Fibroblast of skin of left quadriceps (primary cell): ENCODE results near the gene ATF7.
"Not testable (repeated sequence)": the region's sequence is repeated elsewhere in the genome, so short reads cannot be mapped to it uniquely, and the experiment has no call there.

ENCODE experiments used
- DNase-seq, 2 experiments: peaks; one replicate each; pipeline ENCODE4 v3.0.0-alpha.2; 2013; ENCODE audit warnings: low read depth in 2 of 2

The ATF7 gene

DNA sequence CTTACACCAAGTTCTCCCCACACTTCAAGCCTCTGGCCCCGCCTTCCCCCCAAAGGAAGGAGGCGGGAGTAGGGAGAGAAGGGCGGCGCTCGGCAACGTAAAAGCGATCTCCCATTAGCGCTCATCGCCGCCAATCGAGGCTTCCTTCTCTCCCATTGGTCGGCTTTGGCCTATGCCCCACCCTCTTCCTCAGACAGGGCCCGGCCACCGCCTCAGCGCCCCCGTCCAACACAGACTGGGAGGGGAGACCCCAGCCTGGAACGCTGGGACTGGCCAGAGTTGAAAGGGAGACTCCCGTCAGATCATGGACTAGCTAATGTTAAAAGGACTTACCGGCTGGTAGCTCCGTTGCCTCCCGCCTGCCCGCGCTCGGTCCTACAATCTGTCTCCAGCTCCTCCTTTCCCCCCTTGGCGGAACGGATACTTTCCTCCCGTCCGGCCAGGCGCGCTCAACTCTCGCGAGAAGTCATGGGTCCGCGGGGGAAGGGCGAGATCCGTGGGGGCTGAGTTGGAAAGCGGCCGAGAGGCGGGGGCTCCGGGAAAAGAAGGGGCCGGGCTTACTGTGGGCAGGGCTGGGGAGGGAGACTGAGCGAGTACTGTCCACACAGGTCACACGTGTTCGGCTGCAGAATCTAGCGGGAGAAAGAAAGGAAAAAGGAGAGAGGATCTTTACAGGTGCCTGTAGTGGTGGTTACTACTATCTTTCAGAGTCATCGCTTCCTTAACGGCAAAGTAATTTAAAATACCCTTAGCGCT lies at the start of gene ATF7:
Gene ATF7 (minus strand): TSS at position 437 of the 756 bp plus-strand sequence. CDS start 25,382 bp downstream, outside the sequence.
- DNase-seq, result peak; percentile 95

DNA sequence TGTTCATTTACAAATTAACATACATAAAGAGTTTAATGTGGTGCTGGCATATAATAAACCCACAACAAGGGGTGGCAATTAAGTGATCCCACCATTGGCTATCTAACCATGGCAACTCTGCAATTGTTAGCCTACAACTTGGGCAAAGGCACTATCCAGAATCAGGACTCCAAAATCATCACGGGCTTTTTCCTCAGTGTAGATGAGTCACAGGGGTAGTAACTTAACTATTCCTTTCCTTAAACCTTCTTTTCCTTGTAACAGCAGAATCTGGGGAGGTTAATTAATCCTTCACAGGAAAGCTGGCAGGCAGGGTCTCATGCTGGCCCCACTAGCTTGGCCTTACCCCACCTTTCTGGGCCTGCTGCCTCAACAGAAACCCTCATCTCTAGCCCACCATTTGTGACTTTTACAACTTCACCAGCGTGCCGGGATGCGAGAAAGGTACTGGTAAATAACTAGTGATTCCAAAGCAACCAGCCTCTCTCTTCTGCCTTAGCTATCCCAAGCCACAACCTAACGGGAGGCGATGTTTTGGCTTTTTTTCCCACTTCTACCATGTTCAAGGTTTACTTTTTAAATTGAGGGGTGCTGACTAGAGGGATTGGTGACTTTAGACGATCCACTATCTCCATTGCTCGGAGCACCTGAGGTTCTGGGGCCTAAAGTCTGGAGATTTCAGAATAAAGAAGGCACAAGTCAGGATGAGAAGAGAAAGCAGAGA lies 49.0 kb upstream of the ATF7 start:
- no peak for DNase-seq

DNA sequence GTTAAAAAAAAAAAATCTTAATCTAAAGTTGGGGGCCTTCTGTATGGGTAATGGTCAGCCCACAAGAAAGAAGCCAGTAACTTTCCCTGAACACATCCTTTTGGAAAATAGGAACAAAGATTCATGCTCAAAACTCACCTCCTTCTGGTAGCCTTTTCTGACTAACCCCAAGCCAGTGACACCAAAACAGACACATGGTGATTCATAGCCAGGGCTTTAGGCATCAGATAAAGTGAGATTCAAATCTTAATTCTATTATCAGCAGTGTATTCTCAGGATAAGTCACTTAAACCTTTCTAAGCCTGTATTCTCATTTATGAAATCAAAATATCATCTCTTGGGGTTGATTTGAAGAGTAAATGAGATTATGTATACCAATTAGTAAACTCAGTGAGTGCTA lies 44.8 kb upstream of the ATF7 start:
- no peak for DNase-seq

DNA sequence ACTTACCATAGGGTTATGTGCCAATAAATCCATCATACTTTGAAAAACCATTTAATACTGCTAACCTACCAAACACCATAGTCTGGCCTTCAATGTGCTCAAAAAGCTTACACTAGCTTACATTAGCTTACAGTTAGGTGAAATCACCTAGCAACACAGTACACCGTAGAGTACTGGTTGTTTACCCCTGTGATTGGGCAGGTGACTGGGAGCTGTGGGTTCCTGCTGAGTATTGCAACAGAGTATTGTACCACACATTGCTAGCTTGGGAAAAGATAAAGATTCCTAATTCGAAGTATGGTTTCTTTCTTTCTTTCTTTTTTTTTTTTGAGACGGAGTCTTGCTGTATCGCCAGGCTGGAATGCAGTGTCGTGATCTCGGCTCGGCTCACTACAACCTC lies 44.1 kb upstream of the ATF7 start:
- DNase-seq, result no peak

DNA sequence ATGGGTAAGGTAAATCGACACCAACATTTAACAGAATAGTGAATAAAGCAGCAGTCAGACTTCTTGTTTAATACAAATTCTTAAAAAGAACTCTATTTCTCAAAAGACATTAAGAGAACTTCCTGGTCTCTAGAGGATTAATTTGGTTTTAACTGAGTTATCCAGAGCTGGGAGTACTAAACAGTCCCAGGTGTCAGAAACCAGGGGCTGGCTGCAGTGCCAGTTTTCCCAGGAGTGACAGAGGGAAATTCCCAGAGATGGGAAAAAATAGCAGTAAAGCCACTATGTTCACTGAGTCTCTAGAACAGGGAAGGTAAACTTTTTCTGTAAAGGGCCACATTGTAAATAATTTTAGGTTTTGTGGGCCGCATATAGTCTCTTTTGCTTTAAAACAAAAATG lies 40.9 kb upstream of the ATF7 start:
- no peak for DNase-seq

DNA sequence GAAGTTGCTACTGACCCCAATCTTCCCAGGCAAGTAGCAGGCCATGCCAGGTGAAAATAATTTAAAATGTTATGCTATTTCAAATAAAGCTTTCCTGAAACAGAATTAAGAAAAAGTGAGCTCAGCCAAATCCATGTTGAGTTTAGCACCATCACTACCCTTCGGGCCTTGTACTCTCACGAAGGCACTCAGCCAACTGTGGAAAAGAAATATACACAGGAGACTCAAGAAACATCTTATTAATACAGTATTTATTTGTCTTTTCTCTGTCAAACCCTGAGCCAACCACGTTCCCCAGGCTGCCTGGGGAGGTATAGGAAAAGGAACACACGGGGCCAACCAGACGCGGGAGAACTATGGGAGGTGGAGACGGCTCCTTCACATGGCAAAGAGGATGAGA lies 38.8 kb upstream of the ATF7 start:
- DNase-seq, result no peak

DNA sequence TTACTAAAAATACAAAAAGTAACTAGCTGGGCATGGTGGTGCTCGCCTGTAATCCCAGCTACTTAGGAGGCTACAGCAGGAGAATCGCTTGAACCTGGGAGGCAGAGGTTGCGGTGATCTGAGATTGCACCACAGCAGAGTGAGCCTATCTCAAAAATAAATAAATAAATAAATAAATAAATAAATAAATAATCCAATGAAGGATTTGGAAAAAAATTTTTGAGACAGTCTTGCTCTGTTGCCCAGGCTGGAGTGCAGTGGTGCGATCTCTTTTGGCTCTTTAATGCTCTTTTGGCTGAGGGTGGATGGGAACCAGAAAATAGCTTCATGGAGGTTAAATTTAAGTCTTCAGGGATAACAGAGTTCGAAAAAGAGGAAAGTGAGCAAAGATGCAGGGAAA lies 38.0 kb upstream of the ATF7 start:
- no peak for DNase-seq

DNA sequence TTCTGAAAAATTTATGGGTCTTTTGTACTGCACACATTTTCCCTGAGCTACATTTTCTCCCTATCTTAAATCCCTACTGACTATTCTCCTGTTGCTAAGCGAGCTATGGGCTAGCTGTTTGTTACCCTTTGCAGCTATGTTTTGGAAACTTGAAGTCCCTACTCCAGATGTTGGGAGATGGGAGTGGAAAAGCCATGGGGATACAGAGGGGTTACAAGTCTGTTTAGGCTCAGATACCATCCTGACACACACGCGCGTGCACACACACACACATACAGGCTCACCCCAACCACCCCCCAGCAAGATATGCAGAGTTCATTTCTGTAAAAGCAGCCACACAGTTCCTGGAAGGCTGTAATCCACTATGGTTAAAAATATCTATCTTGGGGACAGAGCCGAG lies 33.9 kb upstream of the ATF7 start:
- DNase-seq, result no peak

DNA sequence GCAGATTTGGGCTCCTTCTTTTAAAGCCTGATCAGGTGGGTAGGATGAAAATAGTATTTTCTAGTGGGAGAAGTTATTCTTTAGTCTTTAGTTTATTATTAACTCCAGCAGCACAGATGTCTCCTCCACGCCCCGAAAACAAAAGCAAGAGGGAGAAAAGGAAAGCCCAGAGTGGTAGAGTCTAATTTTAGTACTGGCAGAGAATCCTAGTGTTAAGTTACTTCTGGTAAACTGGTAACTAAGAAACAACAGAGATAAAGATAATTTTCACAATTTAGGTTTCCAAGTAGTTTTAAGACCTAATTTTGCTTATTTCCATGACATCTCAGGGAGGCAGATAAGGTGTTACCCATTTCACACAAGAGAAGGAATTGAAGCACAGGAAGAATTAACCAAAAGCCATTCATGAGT lies 33.4 kb upstream of the ATF7 start:
- no peak for DNase-seq

DNA sequence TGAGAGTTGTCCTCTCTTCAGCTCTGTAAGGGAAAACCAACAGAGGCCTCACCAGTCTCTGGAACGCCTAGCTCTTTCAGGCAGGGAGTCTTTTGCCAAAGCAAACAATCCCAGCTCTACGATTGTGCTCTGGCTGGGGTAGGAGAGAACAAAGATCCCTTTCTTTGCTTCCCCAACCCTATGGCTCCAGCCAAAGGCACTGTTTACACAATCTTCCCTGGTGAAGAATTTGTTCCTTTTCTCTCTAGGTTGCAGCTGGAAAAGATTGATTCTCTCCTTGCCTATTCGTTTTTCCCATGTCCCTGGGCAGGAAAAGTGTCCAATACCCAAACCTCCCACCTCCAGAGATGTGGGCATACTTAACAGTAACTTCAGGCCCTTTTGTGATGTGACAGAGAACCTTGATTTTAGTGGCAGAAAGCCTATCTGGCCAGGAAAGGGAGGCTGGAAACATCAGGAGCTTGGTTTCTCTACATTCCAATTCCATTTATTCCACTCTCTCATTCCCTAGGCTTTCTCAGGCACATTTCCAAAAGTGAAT lies 32.9 kb upstream of the ATF7 start:
- no peak for DNase-seq

DNA sequence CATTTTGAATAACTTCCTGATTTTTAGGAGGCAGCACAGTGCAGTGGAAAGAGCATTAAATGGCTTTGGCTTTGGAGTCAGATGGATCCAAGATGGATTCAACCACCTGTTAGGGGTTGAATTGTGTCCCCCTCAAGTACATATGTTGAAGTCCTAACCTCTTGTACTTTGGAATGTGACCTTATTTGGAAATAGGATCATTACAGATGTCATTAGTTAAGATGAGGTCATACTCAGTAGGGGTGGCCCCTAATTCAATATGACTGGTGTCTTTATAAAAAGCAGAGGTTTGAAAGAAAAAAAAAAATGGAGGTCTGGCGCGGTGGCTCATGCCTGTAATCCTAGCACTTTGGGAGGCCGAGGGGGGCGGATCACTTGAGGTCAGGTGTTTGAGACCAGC lies 30.9 kb upstream of the ATF7 start:
- DNase-seq, result no peak

DNA sequence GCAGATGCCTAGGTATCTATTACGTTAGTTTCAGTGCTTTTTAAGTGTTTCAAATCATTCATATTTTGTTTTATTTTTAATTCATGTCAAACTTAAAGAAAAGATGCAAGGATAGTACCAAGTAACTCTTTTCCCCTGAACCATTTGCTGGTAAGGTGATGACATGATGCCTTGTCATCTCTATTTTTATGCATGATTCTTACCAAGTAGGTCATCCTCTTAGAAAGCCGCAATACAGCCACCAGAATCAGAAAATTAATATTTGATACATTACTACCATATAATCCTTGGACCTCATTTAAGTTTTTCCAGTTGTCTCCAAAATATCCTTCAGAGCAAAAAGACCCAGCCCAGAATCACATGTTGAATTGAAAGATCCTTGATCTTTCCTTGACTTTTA lies 27.4 kb upstream of the ATF7 start:
- DNase-seq, result no peak

DNA sequence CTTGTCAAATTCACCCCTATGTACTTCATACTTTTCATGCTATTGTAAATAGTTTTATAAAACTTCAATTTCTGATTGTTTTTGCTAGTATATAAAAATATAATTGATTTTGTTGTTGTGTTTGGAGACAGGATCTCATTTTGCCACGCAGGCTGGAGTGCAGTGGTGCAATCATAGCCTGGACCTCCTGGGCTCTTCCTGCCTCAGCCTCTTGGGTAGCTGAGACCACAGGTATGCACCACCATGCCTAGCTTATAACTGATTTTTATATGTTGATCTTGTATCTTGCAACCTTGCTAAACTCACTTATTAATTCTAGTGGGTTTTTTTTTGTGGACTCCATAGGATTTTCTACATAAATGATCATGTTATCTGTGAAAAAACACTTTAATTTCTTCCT lies 26.2 kb upstream of the ATF7 start:
- no peak for DNase-seq

DNA sequence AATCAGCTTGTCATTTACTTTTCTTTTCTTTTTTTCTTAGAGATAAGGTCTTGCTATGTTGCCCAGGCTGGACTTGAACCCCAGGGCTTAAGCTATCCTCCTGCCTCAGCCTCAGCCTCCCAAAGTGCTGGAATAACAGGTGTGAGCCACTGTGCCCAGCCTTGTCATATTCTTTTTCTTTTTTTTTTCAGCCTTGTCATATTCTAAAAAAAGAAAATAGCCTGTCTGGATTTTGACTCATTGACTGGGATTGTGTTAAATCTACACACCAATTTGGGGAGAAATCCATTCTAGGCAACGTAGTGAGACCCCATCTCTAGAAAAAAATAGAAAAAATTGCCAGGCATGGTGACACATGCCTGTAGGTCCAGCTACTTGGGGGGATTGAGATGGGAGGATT lies 25.6 kb upstream of the ATF7 start:
- no peak for DNase-seq

DNA sequence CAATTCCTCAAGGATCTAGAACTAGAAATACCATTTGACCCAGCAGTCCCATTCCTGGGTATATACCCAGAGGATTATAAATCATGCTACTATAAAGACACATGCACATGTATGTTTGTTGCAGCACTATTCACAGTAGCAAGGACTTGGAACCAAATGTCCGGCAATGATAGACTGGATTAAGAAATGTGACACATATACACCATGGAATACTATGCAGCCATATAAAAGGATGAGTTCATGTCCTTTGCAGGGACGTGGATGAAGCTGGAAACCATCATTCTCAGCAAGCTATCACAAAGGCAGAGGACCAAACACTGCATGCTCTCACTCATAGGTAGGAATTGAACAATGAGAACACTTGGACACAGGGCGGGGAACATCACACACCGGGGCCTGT lies 20.1 kb upstream of the ATF7 start:
- DNase-seq, result not testable (repeated sequence)

DNA sequence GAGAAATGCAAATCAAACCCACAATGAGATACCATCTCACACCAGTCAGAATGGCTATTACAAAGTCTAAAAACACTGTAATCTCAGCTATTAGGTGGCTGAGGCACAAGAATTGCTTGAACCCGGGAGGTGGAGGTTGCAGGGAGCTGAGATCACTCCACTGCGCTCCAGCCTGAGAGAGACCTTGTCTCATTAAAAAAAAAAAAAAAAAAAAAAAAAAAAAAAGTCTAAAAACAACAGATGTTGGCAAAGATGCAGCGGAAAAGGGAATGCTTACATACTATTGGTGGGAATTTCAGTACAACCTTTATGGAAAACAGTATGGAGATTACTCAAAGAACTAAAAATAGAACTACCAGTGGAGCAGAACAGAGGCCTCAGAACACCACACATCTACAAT lies 19.0 kb upstream of the ATF7 start:
- no peak for DNase-seq

DNA sequence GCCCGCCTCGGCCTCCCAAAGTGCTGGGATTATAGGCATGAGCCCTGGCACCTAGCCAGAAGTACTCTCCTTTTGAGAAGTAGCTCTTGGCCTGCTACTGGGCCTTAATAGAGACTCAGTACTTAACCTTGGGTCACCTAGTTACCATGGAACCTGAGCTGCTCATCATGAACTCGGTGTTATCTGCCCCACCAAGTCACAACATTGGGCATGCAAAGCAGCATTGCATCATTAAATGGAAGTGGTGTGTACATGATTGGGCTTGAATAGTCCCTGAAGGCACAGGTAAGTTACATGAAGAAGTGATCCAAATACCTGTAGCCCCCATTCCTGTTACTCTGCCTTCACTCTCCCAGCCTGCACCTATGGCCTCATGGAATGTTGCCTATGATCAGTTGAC lies 18.0 kb upstream of the ATF7 start:
- DNase-seq, result no peak

DNA sequence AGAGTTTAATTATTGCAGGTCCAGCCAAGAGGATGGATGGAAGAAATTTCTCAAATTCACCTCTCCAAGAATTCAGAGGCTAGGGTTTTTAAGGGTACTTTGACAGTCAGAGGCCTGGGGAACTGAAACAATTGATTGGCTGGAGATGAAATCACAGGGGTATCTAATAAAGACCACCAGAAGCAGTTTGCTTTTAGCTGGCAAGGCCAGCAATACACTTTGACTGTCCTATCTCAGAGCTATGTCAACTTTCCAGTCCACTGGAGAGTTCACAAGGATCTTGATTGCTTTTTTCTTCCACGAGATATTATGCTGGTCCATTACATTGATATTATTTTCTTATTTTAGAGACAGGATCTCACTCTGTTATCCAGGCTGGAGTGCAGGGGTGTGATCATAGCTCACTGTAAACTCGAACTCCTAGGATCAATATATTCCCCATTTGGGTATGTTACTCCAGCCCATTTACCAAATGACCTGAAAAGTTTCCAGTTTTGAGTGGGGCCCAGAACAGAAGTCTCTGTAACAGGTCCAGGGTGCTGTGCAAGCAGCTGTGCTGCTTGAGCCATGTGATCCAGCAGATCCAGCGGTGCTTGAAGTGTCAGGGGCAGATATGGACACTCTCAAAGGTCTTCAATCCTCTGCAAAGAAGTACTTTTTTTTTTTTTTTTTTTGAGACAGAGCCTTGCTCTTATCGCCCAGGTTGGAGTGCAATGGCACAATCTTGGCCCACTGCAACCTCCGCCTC lies 17.2 kb upstream of the ATF7 start:
- DNase-seq, result no peak

DNA sequence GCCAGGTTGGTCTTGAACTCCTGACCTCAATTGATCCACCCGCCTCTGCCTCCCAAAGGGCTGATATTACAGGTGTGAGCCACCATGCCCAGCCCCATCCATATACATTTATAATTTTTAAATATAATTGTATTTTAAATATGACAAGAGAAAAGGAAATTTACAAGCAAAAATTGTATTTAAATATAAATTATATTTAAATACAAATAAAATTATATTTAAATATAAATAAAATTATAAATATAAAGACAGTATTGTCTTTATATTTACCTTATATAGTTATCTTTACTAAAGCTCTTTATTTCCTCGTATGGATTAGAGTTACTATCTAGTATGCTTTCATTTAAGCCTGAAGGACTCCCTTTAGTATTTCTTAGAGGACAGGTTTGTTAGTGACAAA lies 11.9 kb upstream of the ATF7 start:
- DNase-seq, result no peak

DNA sequence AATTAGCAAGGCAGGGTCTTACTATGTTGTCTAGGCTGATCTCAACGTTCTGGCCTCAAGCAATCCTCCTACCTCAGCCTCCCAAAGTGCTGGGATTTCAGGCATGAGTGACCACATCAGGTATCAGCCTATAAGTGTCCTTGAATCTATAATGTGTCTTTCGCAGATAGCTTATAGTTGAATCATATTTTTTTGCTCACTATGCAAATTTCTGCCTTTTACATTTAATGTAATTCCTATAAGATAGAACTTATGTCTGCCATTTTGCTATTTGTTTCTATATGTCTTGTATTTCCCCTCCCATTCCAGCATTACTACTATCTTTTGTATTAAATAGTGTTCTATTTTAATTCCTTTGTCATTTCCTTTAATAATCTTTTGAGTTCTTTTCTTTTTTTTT lies 10.5 kb upstream of the ATF7 start:
- no peak for DNase-seq

DNA sequence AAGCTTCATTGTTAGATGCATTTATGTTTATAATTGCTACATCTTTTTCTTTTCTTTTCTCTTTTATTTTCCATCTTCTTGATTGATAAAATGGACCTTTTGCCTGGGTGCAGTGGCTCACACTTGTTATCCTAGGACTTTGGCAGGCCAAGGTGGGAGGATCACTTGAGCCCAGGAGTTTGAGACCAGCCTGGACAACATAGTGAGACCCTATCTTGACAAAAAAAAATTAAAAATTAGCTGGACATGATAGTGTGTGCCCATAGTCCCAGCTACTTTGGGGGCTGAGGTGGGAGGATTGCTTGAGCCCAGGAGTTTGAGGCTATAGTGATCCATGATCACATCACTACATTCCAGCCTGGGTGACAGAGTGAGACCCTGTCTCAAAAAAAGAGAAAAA lies 9.5 kb upstream of the ATF7 start:
- not testable (repeated sequence) for DNase-seq

DNA sequence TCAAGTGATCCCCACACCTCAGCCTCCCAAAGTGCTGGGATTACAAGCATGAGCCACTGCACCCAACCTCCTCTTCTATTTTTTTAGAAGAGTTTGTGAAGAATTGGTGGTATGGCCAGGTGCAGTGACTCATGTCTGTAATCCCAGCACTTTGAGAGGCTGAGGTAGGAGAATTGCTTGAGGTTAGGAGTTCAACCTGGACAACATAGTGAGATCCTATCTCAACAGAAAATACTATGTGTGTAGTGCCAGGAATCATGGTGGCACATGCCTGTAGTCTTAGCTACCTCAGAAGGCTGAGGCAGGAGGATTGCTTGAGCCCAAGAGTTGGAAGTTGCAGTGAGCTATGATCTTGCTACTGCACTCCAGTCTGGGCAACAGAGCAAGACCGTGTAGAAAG lies 5.5 kb upstream of the ATF7 start:
- DNase-seq, result no peak

DNA sequence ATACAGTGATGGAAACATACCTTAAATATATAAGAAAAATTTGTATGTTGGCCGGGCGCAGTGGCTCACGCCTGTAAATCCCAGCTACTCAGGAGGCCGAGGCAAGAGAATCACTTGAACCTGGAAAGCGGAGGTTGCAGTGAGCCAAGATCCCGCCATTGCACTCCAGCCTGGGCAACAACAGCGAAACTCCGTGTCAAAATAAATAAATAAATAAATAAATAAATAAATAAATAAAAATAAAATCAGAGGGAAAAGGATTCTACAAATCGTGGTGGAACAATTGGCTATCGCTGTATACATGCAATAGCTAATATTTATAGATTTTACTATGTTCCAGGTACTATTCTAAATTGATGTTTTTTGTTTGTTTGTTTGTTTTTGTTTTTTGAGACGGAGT lies 1.7 kb upstream of the ATF7 start:
- DNase-seq, result no peak
